GM19397 (cell line): ENCODE results near the gene JADE2.

ENCODE experiments used
- ATAC-seq: cut with Tn5 transposase; IDR thresholded peaks from one replicate; pipeline ENCODE4 v1.9.1; 2021; ENCODE audit warnings: mild to moderate bottlenecking, moderate library complexity; ENCODE audit not compliant: unreplicated experiment

JADE2 gene

DNA sequence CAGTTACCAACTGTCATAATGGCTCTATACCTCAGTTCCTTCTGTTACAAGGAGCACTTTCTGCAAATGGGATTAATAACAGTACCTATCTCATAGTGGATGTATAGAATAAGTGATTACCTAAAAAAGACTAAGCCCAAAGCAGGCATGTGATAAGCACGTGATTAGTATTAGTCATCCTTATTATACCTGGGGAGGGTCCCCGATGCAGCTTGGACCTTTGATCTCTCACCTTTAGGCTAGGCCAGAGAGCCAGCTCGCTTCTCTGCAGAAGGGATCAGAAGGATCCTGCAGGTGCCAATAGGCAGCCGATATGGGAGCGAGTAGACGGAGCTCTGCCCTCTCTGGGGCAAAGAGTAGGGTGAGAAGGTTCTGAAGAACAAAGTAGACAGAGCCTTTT, 4.0 kb downstream of the JADE2 start:
- ATAC-seq = no peak

DNA sequence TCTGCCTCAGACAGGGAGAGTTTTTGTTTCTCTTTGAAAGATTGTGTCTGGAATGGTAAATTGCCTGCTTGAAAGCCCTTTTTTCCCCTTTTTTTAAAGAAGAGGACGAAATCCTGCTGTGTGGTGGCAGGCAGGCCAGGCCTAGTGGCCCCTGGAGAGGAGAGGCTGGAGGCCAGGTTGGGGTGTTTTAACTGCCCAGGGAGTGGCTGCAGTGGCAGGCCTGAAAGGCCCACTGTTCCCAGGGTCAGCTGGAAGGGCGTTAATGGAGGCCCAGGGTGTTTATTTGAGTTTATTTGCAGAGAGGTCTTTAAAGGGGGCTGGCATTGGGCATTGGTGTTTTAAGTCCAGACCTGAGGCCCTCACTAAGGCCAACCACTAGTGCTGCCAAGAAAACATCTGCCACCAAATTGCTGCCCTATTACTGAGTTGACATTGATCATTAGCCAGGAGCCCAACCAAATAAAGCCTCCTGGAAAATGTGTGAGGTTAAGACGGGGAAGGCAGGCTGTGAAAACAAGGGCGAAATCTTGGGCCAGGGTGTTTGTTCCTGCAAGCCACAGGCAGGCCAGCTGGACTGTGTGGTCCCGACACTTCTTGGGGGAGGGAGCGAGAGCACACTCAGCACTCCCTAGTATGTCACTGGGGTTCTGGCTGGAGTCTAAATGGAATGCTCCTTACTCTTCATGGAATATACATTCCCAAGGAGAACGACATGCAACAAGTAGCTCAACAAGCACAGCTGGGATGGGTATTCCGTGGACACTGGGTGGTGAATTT, 5.0 kb downstream of the JADE2 start:
- no peak for ATAC-seq

- no peak for ATAC-seq
Observed at GRCh38 chr5:134533115-134533815, 7.8 kb downstream of the JADE2 start.

- ATAC-seq = no peak
Observed at GRCh38 chr5:134534058-134534725, 8.7 kb downstream of the JADE2 start.

GRCh38 chr5:134534726-134535110, 9.2 kb downstream of the JADE2 start:
- no peak for ATAC-seq

DNA sequence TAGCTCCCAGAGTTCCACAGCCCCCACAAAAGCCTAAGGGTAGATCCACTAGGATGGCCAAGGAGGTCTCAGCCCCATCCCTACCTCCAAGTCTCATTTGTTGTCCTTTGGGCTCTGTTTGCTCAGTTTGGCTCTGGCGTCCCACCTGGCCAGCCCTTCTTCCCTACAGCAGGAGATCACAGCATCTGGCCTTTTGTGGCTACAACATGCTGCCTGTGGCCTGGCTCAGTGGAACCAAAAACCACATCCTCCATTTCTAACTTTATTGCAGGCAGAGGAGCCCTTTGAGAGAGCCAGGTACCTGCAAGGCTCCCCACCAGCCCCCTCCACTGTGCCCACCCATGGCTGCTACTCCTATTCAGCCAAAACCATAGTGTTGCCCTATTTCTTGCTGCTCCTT, 11.4 kb downstream of the JADE2 start:
- ATAC-seq = no peak

GRCh38 chr5:134537297-134537696, 11.8 kb downstream of the JADE2 start:
- ATAC-seq = no peak

DNA sequence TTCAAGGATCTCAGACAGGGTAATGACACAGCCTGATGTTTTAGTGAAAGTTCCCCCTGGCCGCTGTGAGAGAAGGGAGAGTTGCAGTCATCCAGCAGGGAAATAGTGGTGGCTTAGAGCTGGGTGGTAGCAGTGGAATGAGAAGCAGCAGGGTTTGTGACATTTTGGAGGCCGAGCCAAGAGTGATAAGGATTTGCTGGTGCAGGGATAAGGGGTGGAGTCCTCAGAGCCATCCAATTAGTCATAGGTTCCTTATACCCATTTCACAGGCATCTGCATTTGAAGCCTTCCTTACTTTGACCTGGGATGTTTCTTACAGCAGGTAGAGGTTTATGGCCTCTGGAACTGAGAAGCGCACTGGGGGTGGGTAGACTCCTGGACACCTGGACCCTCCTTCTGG, 12.8 kb downstream of the JADE2 start:
- ATAC-seq = no peak

- ATAC-seq = no peak
Observed at GRCh38 chr5:134539732-134540131, 14.3 kb downstream of the JADE2 start.

- ATAC-seq = peak; percentile 25
Observed at GRCh38 chr5:134540747-134541733, 15.6 kb downstream of the JADE2 start.

DNA sequence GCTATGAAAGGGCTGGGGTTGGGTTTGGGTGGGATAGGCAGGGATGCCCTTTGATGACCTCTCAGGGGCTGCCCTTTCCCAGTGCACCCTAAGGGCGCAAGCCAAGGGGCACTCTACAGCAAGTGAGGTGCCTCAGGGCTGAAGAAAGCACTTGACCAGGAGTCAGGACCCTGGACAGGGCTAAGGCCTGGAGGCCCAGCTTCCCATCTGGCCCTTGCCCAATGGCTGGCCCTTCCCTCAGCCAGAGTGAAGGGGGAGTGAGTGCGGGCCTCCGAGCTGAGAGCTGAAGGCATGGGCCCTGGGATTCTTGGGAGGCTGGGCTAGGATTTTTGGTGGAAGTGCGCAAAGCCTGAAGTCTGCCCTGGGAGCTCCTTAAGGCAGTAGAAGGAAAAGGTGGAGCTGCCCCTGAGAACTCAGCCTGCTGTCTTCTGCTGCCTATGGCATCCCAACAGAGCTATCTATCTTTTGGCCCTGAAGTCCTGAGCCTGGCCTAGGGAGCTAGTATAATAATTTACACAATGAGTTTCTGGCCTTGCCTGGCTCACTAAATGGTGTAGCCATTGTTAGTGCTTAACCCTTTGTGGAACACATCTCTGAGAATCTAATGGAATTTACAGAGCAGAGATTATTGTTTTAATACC, 16.4 kb downstream of the JADE2 start:
- ATAC-seq = no peak

- peak; percentile 43 for ATAC-seq
Observed at GRCh38 chr5:134543820-134544614, 18.5 kb downstream of the JADE2 start.

GRCh38 chr5:134545070-134545868, 19.8 kb downstream of the JADE2 start:
- ATAC-seq = no peak

- ATAC-seq = no peak
Observed at GRCh38 chr5:134547066-134547465, 21.6 kb downstream of the JADE2 start.

- ATAC-seq = no peak
Observed at GRCh38 chr5:134547579-134547978, 22.1 kb downstream of the JADE2 start.

DNA sequence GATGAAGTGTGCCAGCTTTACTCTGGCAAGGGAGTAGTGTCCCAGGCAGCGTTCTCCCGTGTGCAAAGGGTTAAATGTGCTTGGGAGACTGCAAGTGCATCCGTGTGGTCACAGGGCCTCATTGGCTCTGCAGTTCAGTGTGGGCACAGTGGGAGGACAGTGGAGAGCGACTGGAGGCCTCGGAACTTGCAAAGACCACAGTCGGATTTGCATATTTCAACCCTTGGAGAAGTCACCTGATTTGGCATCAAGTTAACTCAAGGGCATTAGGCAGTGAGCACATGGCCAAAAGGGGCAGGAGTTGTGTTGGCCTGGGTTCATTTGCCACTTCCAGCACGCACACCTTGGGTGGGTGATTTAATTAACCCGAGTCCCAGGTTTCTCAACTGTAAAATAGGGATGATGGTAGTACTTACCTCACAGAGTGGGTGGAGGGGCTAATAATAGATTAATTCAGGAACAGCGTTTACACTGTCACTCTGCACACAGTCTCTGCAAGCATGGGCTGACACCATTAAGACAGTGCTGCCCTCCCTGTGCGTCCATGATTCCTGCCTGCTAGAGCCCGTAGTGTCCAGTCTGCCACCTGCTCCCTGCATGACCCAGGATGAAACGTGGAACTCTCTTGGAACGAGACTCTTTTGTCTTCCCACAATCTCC, 22.7 kb downstream of the JADE2 start:
- ATAC-seq = no peak

DNA sequence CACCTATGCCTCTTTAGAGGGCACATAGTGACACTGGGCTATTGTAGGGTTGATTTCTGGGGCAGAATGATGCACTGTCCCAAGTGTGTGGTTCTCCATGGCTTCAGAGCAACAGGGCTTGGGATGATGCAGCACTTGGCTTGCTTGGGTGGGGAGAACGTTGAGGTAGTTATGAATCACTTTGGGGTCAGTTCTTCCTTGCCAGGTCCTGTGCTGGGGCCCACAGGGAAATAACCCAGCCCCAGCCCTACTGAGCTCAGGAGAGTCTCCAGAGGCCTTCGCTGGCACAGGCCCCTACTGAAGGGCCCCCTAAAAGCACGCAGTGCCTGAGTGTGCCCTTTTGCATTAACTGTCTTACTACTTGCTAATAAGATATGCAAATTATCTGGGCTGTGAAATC, 24.2 kb downstream of the JADE2 start:
- ATAC-seq = no peak
